T-cell (primary cell): ENCODE measurements around the gene CD72. TPM values are rescaled to one million over a fixed set of nuclear protein-coding genes. Genes with fewer than 3 reads are reported as not detected.
A peak's percentile ranks its signal among the peaks of the same experiment; 100 is the strongest.

ENCODE experiments used
- ATAC-seq, 4 experiments: fragments of 200-7000 bp in 3 of 4; fragments of 150-1000 bp in 1 of 4; cut with Tn5 transposase; replicated peaks in 1 of 4; 1 replicate in 3 of 4; 2 replicates in 1 of 4; pipeline ENCODE4 v1.10.0; 2021; ENCODE audit warnings: moderate library complexity in 3 of 4, mild to moderate bottlenecking in 2 of 4, moderate number of reproducible peaks in 1 of 4
- CTCF ChIA-PET, 2 donors: fragments of 300-600 bp; sonication (Branson Sonifier 250); formaldehyde crosslinking; loops; one replicate each; lab custom pipeline; 2022; ENCODE audit warnings: antibody characterized with exemption in 2 of 2; lab: Charles Lee
- POLR2A ChIA-PET, 2 donors: fragments of 300-600 bp; sonication (Branson Sonifier 250); formaldehyde crosslinking; loops; one replicate each; lab custom pipeline; 2022; ENCODE audit warnings: antibody characterized with exemption in 2 of 2; lab: Charles Lee
- DNase-seq, 35 experiments: peaks; one replicate each; pipeline versions ENCODE4 v3.0.0 to v3.0.0-alpha.2; 2013 to 2023
- H3K27ac ChIP-seq: one replicate; pipeline ENCODE4 v1.5.1; 2013; ENCODE audit warnings: low read length
- H3K27me3 ChIP-seq, 2 experiments: replicated peaks in 1 of 2; 1 replicate in 1 of 2; 2 replicates in 1 of 2; pipeline versions ENCODE4 v1.6.1 to v1.7.0; 2013; ENCODE audit warnings: low read length in 1 of 2, mixed read lengths in 1 of 2; ENCODE audit not compliant: control insufficient read depth in 2 of 2, insufficient read depth in 2 of 2; ENCODE audit errors: extremely low read depth in 1 of 2
- H3K36me3 ChIP-seq, 2 donors: 1 replicate in 1 of 2; 2 replicates in 1 of 2; pipeline versions ENCODE4 v1.6.1 to v1.7.0; 2013; ENCODE audit warnings: low read length in 1 of 2; ENCODE audit not compliant: control insufficient read depth in 2 of 2, insufficient read depth in 1 of 2; ENCODE audit errors: extremely low read depth in 1 of 2
- H3K4me1 ChIP-seq, 2 experiments: 1 replicate in 1 of 2; 2 replicates in 1 of 2; pipeline versions ENCODE4 v1.6.1 to v1.7.0; 2013; ENCODE audit warnings: low read length in 2 of 2, mixed read lengths in 1 of 2; ENCODE audit not compliant: insufficient read depth in 2 of 2, control insufficient read depth in 1 of 2; ENCODE audit errors: extremely low read depth in 1 of 2
- H3K4me3 ChIP-seq, 2 donors: 1 replicate in 1 of 2; 2 replicates in 1 of 2; pipeline versions ENCODE4 v1.5.1 to v1.7.0; 2013; ENCODE audit warnings: mild to moderate bottlenecking in 2 of 2, low read length in 1 of 2, moderate library complexity in 1 of 2; ENCODE audit not compliant: control insufficient read depth in 1 of 2; ENCODE audit errors: extremely low read depth in 1 of 2
- H3K9me3 ChIP-seq: 2 replicates; pipeline ENCODE4 v1.7.0; 2013
- H3K27ac Mint-ChIP-seq, 2 donors: one replicate each; pipeline ENCODE4 v1.8.0; 2020 to 2021; ENCODE audit warnings: mild to moderate bottlenecking in 2 of 2, mixed read lengths in 2 of 2
- H3K27me3 Mint-ChIP-seq, 2 donors: one replicate each; pipeline ENCODE4 v1.8.0; 2021 to 2022; ENCODE audit warnings: mixed read lengths in 2 of 2
- H3K36me3 Mint-ChIP-seq: one replicate; pipeline ENCODE4 v1.8.0; 2021; ENCODE audit warnings: mixed read lengths
- H3K4me1 Mint-ChIP-seq, 3 donors: one replicate each; pipeline ENCODE4 v1.8.0; 2020 to 2022; ENCODE audit warnings: mixed read lengths in 3 of 3, mild to moderate bottlenecking in 1 of 3
- H3K4me3 Mint-ChIP-seq, 3 donors: one replicate each; pipeline ENCODE4 v1.8.0; 2020 to 2022; ENCODE audit warnings: mild to moderate bottlenecking in 3 of 3, mixed read lengths in 3 of 3, moderate library complexity in 3 of 3
- H3K9me3 Mint-ChIP-seq, 3 donors: one replicate each; pipeline ENCODE4 v1.8.0; 2020 to 2022; ENCODE audit warnings: mixed read lengths in 3 of 3
- WGBS: methylation state at CpG from one replicate; pipeline ENCODE4 v1.1.5; 2013; ENCODE audit warnings: missing lambda C conversion rate; ENCODE audit not compliant: insufficient coverage; 5-methylcytosine and 5-hydroxymethylcytosine counted together
- total RNA-seq, 35 experiments: library from RNA in 6 of 35; stranded (reverse) in 6 of 35; fragments of 120-200 nt in 1 of 35; gene quantifications; one replicate each; pipeline versions ENCODE4 v1.2.1 to v1.2.4 and lab custom pipeline; 2013 to 2026

The CD72 gene
- total RNA-seq, 5 donors from 2014 or later (not counting 1 experiment from before 2014, with no cell fraction given) = 2.5 to 9.2 (median 4.9) TPM

DNA sequence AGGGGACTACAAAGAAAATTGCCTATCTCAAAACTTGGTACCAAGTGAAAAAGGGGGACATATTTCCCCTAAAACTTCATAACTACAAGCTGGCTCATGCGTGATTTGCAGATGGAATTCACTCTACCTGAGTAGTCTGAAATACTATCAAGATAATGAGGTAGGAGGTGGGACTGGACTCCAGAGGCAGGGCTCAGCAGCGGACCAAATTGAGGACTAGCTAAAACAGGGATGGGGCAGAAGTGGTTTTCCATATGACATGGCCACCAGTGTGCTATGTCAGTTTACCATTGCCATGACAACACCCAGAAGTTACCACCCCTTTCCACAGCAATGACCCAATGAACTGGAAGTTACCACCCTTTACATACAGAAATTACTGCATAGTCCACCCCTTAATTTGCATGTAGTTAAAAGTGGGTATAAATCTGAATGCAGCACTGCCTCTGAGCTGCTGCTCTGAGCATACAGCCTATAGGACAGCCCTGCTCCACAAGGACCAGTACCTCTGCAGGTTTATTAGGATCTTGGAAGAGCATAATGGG is 43.6 kb downstream of the CD72 start:
- ChIA-PET POLR2A (no interaction called here), CTCF (no interaction called here)
- peaks cover 7% of the 10 kb centered on the region for H3K36me3 Mint-ChIP-seq
- Histone ChIP-seq H3K9me3 (no peaks in the 10 kb centered on the region), H3K4me3 (no peak overlapping the region), H3K36me3 (no peaks in the 10 kb centered on the region), H3K4me1 (peaks cover 0 to 5% of the 10 kb centered on the region in 2 experiments), H3K27ac (no peak overlapping the region), H3K27me3 (no peaks in the 10 kb centered on the region)
- H3K27ac Mint-ChIP-seq = no peak overlapping the region
- peaks cover 4 to 7% (median 6%) of the 10 kb centered on the region in 3 donors for H3K9me3 Mint-ChIP-seq
- DNase-seq (no peak), ATAC-seq (no peak)
- no peak overlapping the region for H3K4me3 Mint-ChIP-seq
- peaks cover 0 to 11% (median 4%) of the 10 kb centered on the region in 3 donors for H3K4me1 Mint-ChIP-seq
- WGBS = 80% methylated on average over 1 of the region's 2 CpGs
- H3K27me3 Mint-ChIP-seq = no peaks in the 10 kb centered on the region

- no peak overlapping the region for H3K27ac ChIP-seq
- POLR2A ChIA-PET = no interaction called here
- no peaks in the 10 kb centered on the region for H3K27me3 Mint-ChIP-seq
Observed at GRCh38 chr9:35570709-35571504, 47.3 kb downstream of the CD72 start.

GRCh38 chr9:35569206-35569605 is 49.0 kb downstream of the CD72 start:
- H3K4me3 ChIP-seq = no peak overlapping the region
- ATAC-seq (no peak), DNase-seq (no peak)
- H3K4me3 Mint-ChIP-seq = no peak overlapping the region
- H3K27ac Mint-ChIP-seq = no peak overlapping the region
- H3K36me3 ChIP-seq = no peaks in the 10 kb centered on the region
- no peaks in the 10 kb centered on the region for H3K9me3 Mint-ChIP-seq
- POLR2A ChIA-PET = no interaction called here
- no peaks in the 10 kb centered on the region for H3K9me3 ChIP-seq
- H3K27me3 Mint-ChIP-seq = no peaks in the 10 kb centered on the region
- no peaks in the 10 kb centered on the region for H3K27me3 ChIP-seq
- no peak overlapping the region for H3K27ac ChIP-seq
- CTCF ChIA-PET = interaction anchor here in 1 of 2 donors (0.6 kb wide), 1 partner anchor 117 kb away, joined by 6 read pairs; no protein-coding TSS in a partner anchor
- peaks cover 0 to 5% of the 10 kb centered on the region in 2 experiments for H3K4me1 ChIP-seq
- peaks cover 0 to 15% (median 4%) of the 10 kb centered on the region in 3 donors for H3K4me1 Mint-ChIP-seq
- 91% methylated on average over 5 of the region's 5 CpGs for WGBS
- no peaks in the 10 kb centered on the region for H3K36me3 Mint-ChIP-seq

More at GRCh38 chr9:35570709-35571504, 47.3 kb downstream of the CD72 start:
- Histone ChIP-seq H3K4me3 (no peak overlapping the region), H3K4me1 (peaks cover 0 to 5% of the 10 kb centered on the region in 2 experiments), H3K27me3 (no peaks in the 10 kb centered on the region), H3K36me3 (no peaks in the 10 kb centered on the region), H3K9me3 (no peaks in the 10 kb centered on the region)
- Mint-ChIP-seq H3K4me3 (no peak overlapping the region), H3K27ac (peak overlapping the region; percentile 64 to 71), H3K9me3 (no peaks in the 10 kb centered on the region), H3K4me1 (peaks cover 0 to 15% (median 4%) of the 10 kb centered on the region in 3 donors), H3K36me3 (no peaks in the 10 kb centered on the region)
- ATAC-seq (peak in 1 of 4 experiments; percentile 45), DNase-seq (peak in 2 of 35 experiments; percentile 6 to 16)
- 54% methylated on average over 4 of the region's 6 CpGs for WGBS
- CTCF ChIA-PET = no interaction called here

- Mint-ChIP-seq H3K4me1 (peaks cover 0 to 15% (median 4%) of the 10 kb centered on the region in 3 donors), H3K27me3 (no peaks in the 10 kb centered on the region), H3K36me3 (no peaks in the 10 kb centered on the region), H3K27ac (no peak overlapping the region), H3K9me3 (no peaks in the 10 kb centered on the region), H3K4me3 (no peak overlapping the region)
- H3K27ac ChIP-seq = no peak overlapping the region
- H3K9me3 ChIP-seq = no peaks in the 10 kb centered on the region
- H3K4me3 ChIP-seq = no peak overlapping the region
- ATAC-seq (no peak), DNase-seq (no peak)
- no peaks in the 10 kb centered on the region for H3K36me3 ChIP-seq
- peaks cover 0 to 5% of the 10 kb centered on the region in 2 experiments for H3K4me1 ChIP-seq
- 100% methylated on average over 1 of the region's 4 CpGs for WGBS
- ChIA-PET POLR2A (no interaction called here), CTCF (no interaction called here)
- H3K27me3 ChIP-seq = peaks cover 0 to 5% of the 10 kb centered on the region in 2 experiments
Observed at GRCh38 chr9:35568196-35568595, 50.0 kb downstream of the CD72 start.

DNA sequence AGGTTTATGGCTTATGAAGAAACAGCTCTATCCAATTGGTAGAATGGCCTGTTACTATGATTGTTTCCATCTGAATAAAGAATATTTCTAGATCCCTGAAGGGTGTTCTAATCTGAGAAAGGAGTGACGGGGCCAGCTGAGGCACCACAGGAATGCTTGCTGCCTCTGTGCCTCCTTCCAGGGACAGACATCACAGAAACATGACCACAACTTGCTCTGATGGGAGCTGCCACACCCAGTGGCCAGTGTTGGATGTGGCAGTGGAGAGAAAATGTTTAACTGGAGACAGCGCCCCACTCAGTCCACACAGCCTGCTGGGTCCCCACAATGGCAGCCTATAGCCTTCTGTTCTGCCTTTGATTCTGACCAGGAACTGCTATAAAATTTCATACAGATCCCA is 51.8 kb downstream of the CD72 start:
- CTCF ChIA-PET = no interaction called here

DNA sequence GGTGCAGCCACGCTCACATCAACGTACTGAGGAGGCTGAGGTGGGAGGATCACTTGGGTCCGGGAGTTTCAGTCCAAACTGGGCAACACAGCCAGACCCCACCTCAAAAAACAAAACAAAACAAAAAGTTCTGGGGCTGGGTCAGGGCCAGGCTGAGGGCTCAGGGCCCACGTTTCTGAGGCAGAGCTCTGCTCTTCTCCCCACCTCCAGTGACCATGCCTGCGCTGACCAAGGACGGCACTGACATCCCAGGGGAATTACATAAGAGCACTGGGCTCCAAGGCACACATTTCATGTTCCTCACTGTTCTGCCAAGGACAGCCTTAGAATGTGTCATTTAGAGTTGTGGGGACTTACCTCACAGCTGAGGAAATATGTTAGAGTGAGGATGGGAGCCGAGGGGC is 53.6 kb downstream of the CD72 start:
- no peaks in the 10 kb centered on the region for H3K36me3 Mint-ChIP-seq
- ChIA-PET CTCF (no interaction called here), POLR2A (no interaction called here)
- H3K4me3 ChIP-seq = no peak overlapping the region
- peaks cover 0 to 9% of the 10 kb centered on the region in 2 experiments for H3K27me3 ChIP-seq
- peaks cover 0 to 4% (median 0%) of the 10 kb centered on the region in 3 donors for H3K4me1 Mint-ChIP-seq
- no peaks in the 10 kb centered on the region for H3K9me3 ChIP-seq
- no peaks in the 10 kb centered on the region for H3K9me3 Mint-ChIP-seq
- 86% methylated on average over 1 of the region's 7 CpGs for WGBS
- H3K4me3 Mint-ChIP-seq = no peak overlapping the region
- H3K36me3 ChIP-seq = no peaks in the 10 kb centered on the region
- DNase-seq (no peak), ATAC-seq (no peak)
- H3K4me1 ChIP-seq = no peaks in the 10 kb centered on the region
- no peak overlapping the region for H3K27ac Mint-ChIP-seq
- no peaks in the 10 kb centered on the region for H3K27me3 Mint-ChIP-seq
- no peak overlapping the region for H3K27ac ChIP-seq

More for the DNA sequence above, 51.8 kb downstream of the CD72 start:
- H3K27me3 Mint-ChIP-seq = no peaks in the 10 kb centered on the region
- WGBS = no CpG with 5 or more reads among the region's 2 CpGs
- no peak overlapping the region for H3K27ac Mint-ChIP-seq
- no peaks in the 10 kb centered on the region for H3K36me3 Mint-ChIP-seq
- DNase-seq (no peak), ATAC-seq (no peak)
- H3K4me1 Mint-ChIP-seq = peaks cover 0 to 15% (median 4%) of the 10 kb centered on the region in 3 donors
- Histone ChIP-seq H3K27me3 (peaks cover 0 to 5% of the 10 kb centered on the region in 2 experiments), H3K9me3 (no peaks in the 10 kb centered on the region), H3K36me3 (no peaks in the 10 kb centered on the region), H3K27ac (no peak overlapping the region), H3K4me1 (peaks cover 0 to 5% of the 10 kb centered on the region in 2 experiments), H3K4me3 (no peak overlapping the region)
- H3K4me3 Mint-ChIP-seq = no peak overlapping the region
- no peaks in the 10 kb centered on the region for H3K9me3 Mint-ChIP-seq
- POLR2A ChIA-PET = no interaction called here
